HCT116 (cell line): ENCODE results near the gene SEM1. TPM values are rescaled to one million over a fixed set of nuclear protein-coding genes. Genes with fewer than 3 reads are reported as not detected.

Experiments
- ATAC-seq: fragments of 200-7000 bp; cut with Tn5 transposase; 2 replicates; pipeline ENCODE4 v1.9.1; 2020; ENCODE audit warnings: mild to moderate bottlenecking, moderate library complexity
- BruUV-seq: library from RNA; stranded (reverse); fragments of 400-500 nt; replicated peaks from 2 replicates; lab custom pipeline; 2021; lab: Mats Ljungman, UMichigan
- CTCF ChIA-PET: fragments of 300-600 bp; sonication (Branson Sonifier 250); formaldehyde crosslinking; loops from one replicate; lab custom pipeline; 2021; ENCODE audit warnings: antibody characterized with exemption; lab: Charles Lee
- POLR2A ChIA-PET: fragments of 300-600, 350-600 bp; sonication (Branson Sonifier 250); formaldehyde crosslinking; loops from one replicate; lab custom pipeline; 2021; ENCODE audit warnings: antibody characterized with exemption; lab: Charles Lee
- RAD21 ChIA-PET, 2 experiments: fragments of 300-600 bp; sonication (Branson Sonifier 250); formaldehyde crosslinking; loops; one replicate each; lab custom pipeline; 2023; ENCODE audit warnings: low total read pairs in 2 of 2; ENCODE audit not compliant: uncharacterized antibody in 2 of 2, unreplicated experiment in 2 of 2, low non-redundant PET in 1 of 2; lab: Charles Lee
- DNase-seq: peaks from one replicate; pipeline ENCODE4 v3.0.0-alpha.2; 2010; ENCODE audit warnings: low read depth, low spot score
- H2AFZ ChIP-seq: fragments of 200-600 bp; shearing (Covaris generic), sonication (generic); 2 replicates; pipeline ENCODE4 v1.6.1; 2017; ENCODE audit warnings: low read depth, mixed run types, mixed read lengths, antibody characterized with exemption, low read length; ENCODE audit not compliant: poor library complexity, severe bottlenecking
- H3K27ac ChIP-seq: 2 replicates; pipeline ENCODE4 v1.5.1; 2012; ENCODE audit warnings: low read depth, low read length
- H3K27me3 ChIP-seq: fragments of 200-600 bp; sonication (generic); 2 replicates; pipeline ENCODE4 v1.6.1; 2016; ENCODE audit warnings: mixed run types, low read length, mixed read lengths; ENCODE audit not compliant: insufficient read depth
- H3K36me3 ChIP-seq, 2 experiments: fragments of 200-500 bp in 1 of 2; fragments of 200-600 bp in 1 of 2; sonication (Bioruptor generic) in 1 of 2; sonication (generic) in 1 of 2; 2 replicates each; pipeline versions ENCODE4 v1.5.1 to v1.6.1; 2014 to 2016; ENCODE audit warnings: low read length in 2 of 2, inconsistent platforms in 1 of 2, mixed read lengths in 1 of 2, mixed run types in 1 of 2; ENCODE audit not compliant: insufficient read depth in 2 of 2, control insufficient read depth in 1 of 2
- H3K4me1 ChIP-seq, 2 experiments: fragments of 200-600 bp in 1 of 2; sonication (generic) in 1 of 2; 2 replicates each; pipeline versions ENCODE4 v1.5.1 to v1.6.1; 2012 to 2017; ENCODE audit warnings: low read length in 2 of 2, inconsistent platforms in 1 of 2, mild to moderate bottlenecking in 1 of 2, mixed read lengths in 1 of 2, mixed run types in 1 of 2, moderate library complexity in 1 of 2; ENCODE audit not compliant: insufficient read depth in 2 of 2, control insufficient read depth in 1 of 2
- H3K4me2 ChIP-seq: fragments of 200-600 bp; sonication (generic); 2 replicates; pipeline ENCODE4 v1.6.1; 2017; ENCODE audit warnings: mixed run types, low read length, mixed read lengths
- H3K4me3 ChIP-seq, 2 experiments: fragments of 200-600 bp in 1 of 2; sonication (generic) in 1 of 2; replicated peaks in 1 of 2; 2 replicates each; pipeline ENCODE4 v1.5.1; 2011 to 2016; ENCODE audit warnings: low read length in 2 of 2, control low read depth in 1 of 2, low read depth in 1 of 2, mild to moderate bottlenecking in 1 of 2, mixed read lengths in 1 of 2, mixed run types in 1 of 2
- H3K79me2 ChIP-seq: fragments of 200-600 bp; sonication (generic); 2 replicates; pipeline ENCODE4 v1.6.1; 2017; ENCODE audit warnings: mild to moderate bottlenecking, mixed run types, low read length, moderate library complexity, mixed read lengths; ENCODE audit not compliant: insufficient read depth
- H3K9ac ChIP-seq: fragments of 200-600 bp; sonication (generic); 2 replicates; pipeline ENCODE4 v1.6.1; 2016; ENCODE audit warnings: low read length, mixed read lengths
- H3K9me2 ChIP-seq: fragments of 200-600 bp; sonication (generic), shearing (Covaris generic); 2 replicates; pipeline ENCODE4 v1.6.1; 2017; ENCODE audit warnings: mixed run types, mild to moderate bottlenecking, moderate library complexity; ENCODE audit not compliant: insufficient read depth
- H3K9me3 ChIP-seq, 2 experiments: fragments of 200-500 bp in 1 of 2; fragments of 200-600 bp in 1 of 2; sonication (Bioruptor generic) in 1 of 2; sonication (generic) in 1 of 2; 2 replicates each; pipeline ENCODE4 v1.6.1; 2014 to 2017; ENCODE audit warnings: low read length in 2 of 2, mixed read lengths in 2 of 2, inconsistent platforms in 1 of 2, low read depth in 1 of 2, mild to moderate bottlenecking in 1 of 2, mixed run types in 1 of 2, moderate library complexity in 1 of 2; ENCODE audit not compliant: control insufficient read depth in 1 of 2, insufficient read depth in 1 of 2
- H4K20me1 ChIP-seq: fragments of 200-600 bp; sonication (generic), shearing (Covaris generic); 2 replicates; pipeline ENCODE4 v1.6.1; 2017; ENCODE audit warnings: mixed run types, mild to moderate bottlenecking, moderate library complexity; ENCODE audit not compliant: insufficient read depth
- ATF3 ChIP-seq: IDR thresholded peaks from 2 replicates; pipeline ENCODE4 v1.6.1; 2012
- CBX3 ChIP-seq: IDR thresholded peaks from 2 replicates; pipeline ENCODE4 v1.6.1; 2012; ENCODE audit warnings: low read depth
- CEBPB ChIP-seq: IDR thresholded peaks from 2 replicates; pipeline ENCODE4 v1.6.1; 2012; ENCODE audit warnings: low read depth
- CTCF ChIP-seq, 3 experiments: fragments of 200-600 bp in 1 of 3; sonication (generic) in 1 of 3; IDR thresholded peaks in 2 of 3; conservative IDR thresholded peaks in 1 of 3; 2 replicates each; pipeline ENCODE4 v1.5.1; 2012 to 2017; ENCODE audit warnings: low read depth in 2 of 3, low read length in 2 of 3, antibody characterized with exemption in 1 of 3, borderline replicate concordance in 1 of 3, control low read depth in 1 of 3, mild to moderate bottlenecking in 1 of 3, mixed read lengths in 1 of 3, mixed run types in 1 of 3, moderate library complexity in 1 of 3; ENCODE audit not compliant: insufficient read depth in 1 of 3
- EZH2 ChIP-seq: fragments of 200-600 bp; sonication (generic); IDR thresholded peaks from 2 replicates; pipeline ENCODE4 v1.6.1; 2017; ENCODE audit warnings: antibody characterized with exemption, mixed run types
- FOSL1 ChIP-seq: IDR thresholded peaks from 2 replicates; pipeline ENCODE4 v1.6.1; 2012; ENCODE audit warnings: low read depth
- JUND ChIP-seq: IDR thresholded peaks from 2 replicates; pipeline ENCODE4 v1.6.1; 2012
- MAX ChIP-seq: IDR thresholded peaks from 2 replicates; pipeline ENCODE4 v1.6.1; 2012
- POLR2AphosphoS5 ChIP-seq: IDR thresholded peaks from 2 replicates; pipeline ENCODE4 v1.6.1; 2011; ENCODE audit warnings: mild to moderate bottlenecking, low read depth, low read length, moderate library complexity
- RAD21 ChIP-seq: IDR thresholded peaks from 2 replicates; pipeline ENCODE4 v1.6.1; 2012; ENCODE audit warnings: low read depth, mild to moderate bottlenecking
- SP1 ChIP-seq: IDR thresholded peaks from 2 replicates; pipeline ENCODE4 v1.6.1; 2012; ENCODE audit warnings: low read depth
- SRF ChIP-seq: IDR thresholded peaks from 2 replicates; pipeline ENCODE4 v1.6.1; 2012; ENCODE audit warnings: low read depth
- TCF7L2 ChIP-seq: IDR thresholded peaks from 2 replicates; pipeline ENCODE4 v1.7.0; 2011; ENCODE audit warnings: borderline replicate concordance, inconsistent platforms; ENCODE audit not compliant: insufficient read depth, insufficient read length; ENCODE audit errors: extremely low read depth
- ZFX ChIP-seq: fragments of 450-650 bp; IDR thresholded peaks from 2 replicates; pipeline ENCODE4 v1.6.1; 2017
- ZNF274 ChIP-seq: fragments of 200-500 bp; sonication (Bioruptor generic); IDR thresholded peaks from 2 replicates; pipeline ENCODE4 v1.6.1; 2014; ENCODE audit warnings: mild to moderate bottlenecking, low read depth, low read length, inconsistent platforms
- intact Hi-C: fragments of 100-400 bp; cut with micrococcal nuclease; formaldehyde crosslinking; loops from 2 replicates; pipeline ENCODE4 v1.10.0; 2022
- total RNA-seq: library from RNA; stranded (reverse); gene quantifications from one replicate; pipeline ENCODE4 v1.2.1, GENCODE V29; 2021; ENCODE audit not compliant: unreplicated experiment
- TF ChIP-seq, protein P1 (sequence below): IDR thresholded peaks from 2 replicates; pipeline ENCODE4 v1.6.1; 2012; ENCODE audit warnings: low read depth

The SEM1 gene
- total RNA-seq, 1 experiment from 2014 or later, result 45.7 TPM

DNA sequence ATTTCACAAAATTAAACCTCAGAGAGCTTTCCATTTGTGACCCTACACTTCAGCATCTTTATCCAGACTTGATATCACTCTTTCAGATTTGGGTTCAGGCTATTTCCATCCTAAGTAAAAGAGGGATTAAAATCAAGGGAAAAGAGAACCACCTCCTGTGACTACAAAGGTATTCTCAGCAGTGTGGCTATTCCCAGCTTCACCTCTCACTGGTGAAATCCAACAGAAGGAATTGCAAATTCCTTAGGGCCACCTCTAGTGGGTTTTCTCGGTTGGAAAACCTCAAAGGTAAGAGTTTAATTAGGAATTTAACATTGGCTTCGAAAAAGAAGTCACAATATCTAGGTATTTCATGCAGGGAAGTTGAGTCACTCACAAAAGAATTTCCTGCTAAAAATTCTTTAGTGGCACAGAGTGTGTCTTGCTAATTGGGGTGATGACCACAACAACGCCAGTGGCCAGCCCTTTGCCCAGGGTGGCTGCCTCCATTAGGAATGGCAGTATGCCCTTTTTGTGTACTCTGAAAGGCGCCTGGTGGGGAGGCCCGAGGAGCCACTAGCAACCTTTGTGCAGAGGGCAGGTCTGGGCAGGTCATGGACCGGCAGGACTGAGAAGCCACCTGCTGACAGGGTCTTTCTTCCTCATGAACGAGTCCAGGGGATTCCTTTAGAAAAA, 52.2 kb downstream of the SEM1 start:
- H3K4me2 ChIP-seq, result no peak overlapping the region
- no peaks in the 10 kb centered on the region for H3K36me3 ChIP-seq
- no peak overlapping the region for H3K9ac ChIP-seq
- H3K9me2 ChIP-seq, result no peaks in the 10 kb centered on the region
- TF ChIP-seq CEBPB (no peak), FOSL1 (no peak)
- CTCF ChIA-PET, result no interaction called here
- no peaks in the 10 kb centered on the region for H3K27me3 ChIP-seq
- no peaks in the 10 kb centered on the region; the same call in 1 of the 2 replicates for H4K20me1 ChIP-seq
- DNase-seq (no peak), ATAC-seq (no peak)
- RAD21 ChIA-PET, result no interaction called here
- no peaks in the 10 kb centered on the region for H3K4me1 ChIP-seq
- BruUV-seq, result no TSS peak
- H3K4me3 ChIP-seq, result no peak overlapping the region
- intact Hi-C loops, result no loop called here
- H3K79me2 ChIP-seq, result no peaks in the 10 kb centered on the region; the same call in 1 of the 2 replicates
- POLR2A ChIA-PET, result no interaction called here
- no peaks in the 10 kb centered on the region for H3K9me3 ChIP-seq
- no peak overlapping the region for H3K27ac ChIP-seq
- no peak overlapping the region for H2AFZ ChIP-seq

DNA sequence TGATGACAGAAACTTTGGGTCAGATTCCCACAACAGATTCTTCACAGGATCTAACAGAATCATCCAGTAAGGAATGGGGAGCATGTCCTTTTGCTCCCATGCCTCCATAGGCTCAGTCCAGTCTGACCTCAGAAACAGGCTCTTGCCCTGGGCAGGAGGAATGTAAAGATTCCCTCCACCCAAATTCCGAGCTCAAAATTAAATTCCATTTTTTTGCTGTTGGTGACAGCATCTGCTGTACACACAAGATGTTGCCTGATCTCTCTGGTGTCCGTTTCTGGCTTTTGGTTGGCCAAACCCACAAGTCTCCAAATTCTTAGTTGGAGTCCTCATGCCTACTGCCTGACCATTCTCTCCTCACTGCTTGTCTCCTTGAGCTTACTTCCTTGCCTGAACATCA, 53.7 kb downstream of the SEM1 start:
- H3K79me2 ChIP-seq, result no peaks in the 10 kb centered on the region
- H3K4me3 ChIP-seq, result no peak overlapping the region
- no peaks in the 10 kb centered on the region for H3K27me3 ChIP-seq
- H3K9me2 ChIP-seq, result no peaks in the 10 kb centered on the region
- no peaks in the 10 kb centered on the region for H3K4me1 ChIP-seq
- no peaks in the 10 kb centered on the region for H3K9me3 ChIP-seq
- DNase-seq, result no peak
- H3K9ac ChIP-seq, result no peak overlapping the region
- no peak overlapping the region for H3K4me2 ChIP-seq
- no peak for TF ChIP-seq SP1
- no peak for TF ChIP-seq MAX
- TF ChIP-seq, protein P1, sequence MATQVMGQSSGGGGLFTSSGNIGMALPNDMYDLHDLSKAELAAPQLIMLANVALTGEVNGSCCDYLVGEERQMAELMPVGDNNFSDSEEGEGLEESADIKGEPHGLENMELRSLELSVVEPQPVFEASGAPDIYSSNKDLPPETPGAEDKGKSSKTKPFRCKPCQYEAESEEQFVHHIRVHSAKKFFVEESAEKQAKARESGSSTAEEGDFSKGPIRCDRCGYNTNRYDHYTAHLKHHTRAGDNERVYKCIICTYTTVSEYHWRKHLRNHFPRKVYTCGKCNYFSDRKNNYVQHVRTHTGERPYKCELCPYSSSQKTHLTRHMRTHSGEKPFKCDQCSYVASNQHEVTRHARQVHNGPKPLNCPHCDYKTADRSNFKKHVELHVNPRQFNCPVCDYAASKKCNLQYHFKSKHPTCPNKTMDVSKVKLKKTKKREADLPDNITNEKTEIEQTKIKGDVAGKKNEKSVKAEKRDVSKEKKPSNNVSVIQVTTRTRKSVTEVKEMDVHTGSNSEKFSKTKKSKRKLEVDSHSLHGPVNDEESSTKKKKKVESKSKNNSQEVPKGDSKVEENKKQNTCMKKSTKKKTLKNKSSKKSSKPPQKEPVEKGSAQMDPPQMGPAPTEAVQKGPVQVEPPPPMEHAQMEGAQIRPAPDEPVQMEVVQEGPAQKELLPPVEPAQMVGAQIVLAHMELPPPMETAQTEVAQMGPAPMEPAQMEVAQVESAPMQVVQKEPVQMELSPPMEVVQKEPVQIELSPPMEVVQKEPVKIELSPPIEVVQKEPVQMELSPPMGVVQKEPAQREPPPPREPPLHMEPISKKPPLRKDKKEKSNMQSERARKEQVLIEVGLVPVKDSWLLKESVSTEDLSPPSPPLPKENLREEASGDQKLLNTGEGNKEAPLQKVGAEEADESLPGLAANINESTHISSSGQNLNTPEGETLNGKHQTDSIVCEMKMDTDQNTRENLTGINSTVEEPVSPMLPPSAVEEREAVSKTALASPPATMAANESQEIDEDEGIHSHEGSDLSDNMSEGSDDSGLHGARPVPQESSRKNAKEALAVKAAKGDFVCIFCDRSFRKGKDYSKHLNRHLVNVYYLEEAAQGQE, result no peak
- TF ChIP-seq TCF7L2, result no peak
- TF ChIP-seq RAD21, result no peak
- no peak for TF ChIP-seq ATF3
- TF ChIP-seq CEBPB, result no peak
- TF ChIP-seq JUND, result no peak
- TF ChIP-seq CBX3, result no peak
- no peak for TF ChIP-seq SRF
- TF ChIP-seq POLR2AphosphoS5, result no peak
- no peak for TF ChIP-seq CTCF (IDR thresholded peaks at IDR 0.05 in 2 of 3, conservative IDR thresholded peaks at IDR 0.05 in 1 of 3; ENCODE audit: borderline replicate concordance in 1 of 3, insufficient read depth in 1 of 3, low read depth in 2 of 3, low read length in 2 of 3)
- no peak for TF ChIP-seq FOSL1
- TF ChIP-seq EZH2, result no peak
- no peak for TF ChIP-seq ZNF274
- no peak for TF ChIP-seq ZFX
- H3K36me3 ChIP-seq, result no peaks in the 10 kb centered on the region
- ChIA-PET CTCF (no interaction called here), RAD21 (no interaction called here), POLR2A (no interaction called here)
- H3K27ac ChIP-seq, result no peak overlapping the region
- no peaks in the 10 kb centered on the region for H4K20me1 ChIP-seq
- no peak overlapping the region for H2AFZ ChIP-seq
- BruUV-seq, result no TSS peak
- intact Hi-C loops, result no loop called here
- no peak for ATAC-seq
